ENCODE results near the gene HMCN1.
"Not testable (repeated sequence)": the region's sequence is repeated elsewhere in the genome, so short reads cannot be mapped to it uniquely, and the experiment has no call there.

HMCN1 gene

DNA sequence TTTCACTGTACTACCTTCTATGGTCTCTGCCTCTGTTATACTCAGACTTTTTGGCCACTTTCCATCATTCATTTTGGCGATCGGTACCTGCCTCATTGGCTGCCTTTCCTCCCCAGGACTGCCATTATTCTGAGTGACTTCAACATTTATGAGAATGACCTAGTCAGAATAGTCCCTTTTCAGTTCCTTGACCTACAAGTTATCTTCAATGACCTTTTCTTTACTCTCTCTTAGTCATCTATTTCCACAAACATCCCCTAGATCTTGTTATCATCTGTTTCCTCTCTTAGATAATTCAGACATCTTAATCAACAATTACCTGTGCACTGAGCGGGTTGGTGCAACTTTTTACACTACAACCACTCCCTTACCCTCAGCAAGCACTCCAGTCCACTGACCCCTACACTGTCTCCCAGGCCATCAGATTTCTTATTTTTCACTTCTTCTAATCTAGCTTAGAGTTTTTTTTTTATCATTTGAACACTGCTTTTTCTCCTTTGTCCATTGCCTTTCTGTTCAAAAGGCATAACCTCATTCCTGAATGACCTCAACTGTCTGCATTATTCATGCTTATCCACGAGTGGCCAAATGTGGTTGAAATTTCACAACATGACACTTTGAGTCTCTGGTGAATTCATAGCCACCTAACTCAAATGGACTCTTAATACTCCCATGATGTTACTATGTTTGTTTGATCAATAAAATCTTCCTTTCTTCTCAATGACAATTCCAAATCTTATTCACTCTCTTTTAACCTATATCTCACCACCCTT lies 112.7 kb downstream of the HMCN1 start:
- no peak for DNase-seq (ENCODE audit: low read depth in 1 of 2, low spot score in 1 of 2)

DNA sequence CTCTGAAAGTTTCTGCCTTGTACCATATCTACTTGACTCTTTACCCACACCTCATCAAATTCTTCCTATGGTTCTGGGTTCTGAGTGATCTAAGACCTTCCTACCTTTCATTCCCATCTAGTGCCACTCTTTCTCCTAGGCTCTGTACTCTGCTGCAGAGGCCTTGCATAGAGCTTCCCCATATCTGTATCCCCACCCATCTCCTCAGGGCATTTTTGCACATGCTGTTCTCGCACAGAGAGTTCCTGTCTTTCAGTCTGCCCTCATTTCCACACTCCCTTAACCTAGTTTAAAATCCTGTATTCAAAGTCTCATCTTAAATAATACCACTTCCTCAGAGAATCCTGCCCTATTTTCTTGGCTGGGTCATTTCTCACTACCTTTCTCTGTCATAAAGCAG lies 114.8 kb downstream of the HMCN1 start:
- no peak for DNase-seq (ENCODE audit: low read depth in 1 of 2, low spot score in 1 of 2)

- DNase-seq (ENCODE audit: low read depth in 1 of 2, low spot score in 1 of 2) = no peak
Measured at GRCh38 chr1:185850366-185850765, 116.2 kb downstream of the HMCN1 start.

DNA sequence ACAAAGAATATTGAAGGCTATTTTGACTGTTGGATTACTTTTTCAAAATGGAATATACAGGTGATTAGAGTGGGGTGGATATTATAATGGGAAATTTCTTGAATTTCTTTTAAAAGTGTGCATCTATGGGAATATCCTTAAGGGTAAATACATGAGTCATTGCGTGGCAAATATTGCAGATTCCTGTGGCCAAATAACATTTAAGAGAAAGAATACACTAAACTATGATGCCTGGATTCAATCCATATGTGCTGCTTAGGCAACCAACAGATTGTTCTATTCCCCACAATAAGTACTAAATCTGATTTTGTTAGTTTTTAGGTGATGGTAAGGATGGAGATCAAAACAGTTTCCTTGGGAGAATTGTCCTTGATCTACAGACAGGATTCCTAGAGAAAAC lies 119.5 kb downstream of the HMCN1 start:
- DNase-seq (ENCODE audit: low read depth in 1 of 2, low spot score in 1 of 2) = no peak

DNA sequence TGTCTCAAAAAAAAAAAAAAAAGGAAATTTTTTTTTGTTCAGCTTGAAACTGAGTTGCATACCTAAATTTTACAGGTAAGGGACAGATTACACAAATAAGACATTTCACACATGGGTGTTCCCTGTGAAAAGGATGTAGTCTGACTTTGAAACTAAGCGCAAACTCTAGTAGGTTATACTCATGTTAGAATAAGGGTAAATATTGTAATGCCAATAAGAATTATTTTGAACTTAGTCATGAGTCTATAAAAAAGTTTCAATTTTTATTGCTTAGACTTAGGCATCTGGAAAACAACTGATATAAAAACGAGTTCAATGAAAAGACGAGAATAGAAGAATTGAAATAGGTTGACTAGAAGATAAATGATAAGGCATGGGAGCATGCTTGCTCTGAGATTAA lies 122.3 kb downstream of the HMCN1 start:
- DNase-seq (ENCODE audit: low read depth in 1 of 2, low spot score in 1 of 2) = no peak

DNA sequence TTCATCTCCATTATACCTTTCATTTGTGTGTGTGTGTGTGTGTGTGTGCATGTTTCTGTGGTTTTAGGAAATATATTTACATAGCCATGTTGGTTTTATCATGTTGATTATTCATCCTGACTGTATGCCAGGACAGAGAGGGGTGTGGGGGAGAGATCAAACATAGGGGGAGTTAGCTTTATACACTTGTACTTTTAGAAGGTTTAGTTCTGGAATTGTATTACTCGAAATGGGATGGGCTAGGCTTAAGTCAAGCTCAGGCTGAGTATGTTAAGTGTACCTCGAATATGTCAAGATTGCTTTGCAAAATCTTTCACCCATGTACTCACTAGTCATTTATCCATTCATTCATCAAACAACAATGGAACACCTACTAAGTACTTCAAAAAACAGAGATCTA lies 123.3 kb downstream of the HMCN1 start:
- no peak for DNase-seq (ENCODE audit: low read depth in 1 of 2, low spot score in 1 of 2)

DNA sequence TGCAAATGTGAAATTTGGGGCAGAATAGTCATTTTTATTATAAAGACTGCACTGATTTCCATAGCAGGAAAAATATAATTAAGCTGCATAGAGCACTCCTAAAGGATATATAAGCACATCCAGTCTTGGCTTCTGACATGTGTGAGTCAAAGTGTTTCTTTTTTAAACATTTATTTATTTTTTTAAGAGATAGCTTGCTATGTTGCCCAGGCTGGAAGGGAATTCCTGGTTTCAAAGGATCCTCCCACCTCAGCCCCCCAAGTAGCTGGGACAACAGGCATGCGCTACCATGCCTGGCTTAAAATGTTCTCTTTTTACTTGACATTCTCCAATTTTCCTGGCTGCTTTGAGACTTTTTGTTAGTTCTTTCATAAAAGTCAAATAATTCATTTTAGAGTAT lies 126.1 kb downstream of the HMCN1 start:
- DNase-seq (ENCODE audit: low read depth in 1 of 2, low spot score in 1 of 2) = no peak

- no peak for DNase-seq (ENCODE audit: low read depth in 1 of 2, low spot score in 1 of 2)
Measured at GRCh38 chr1:185860859-185861258, 126.7 kb downstream of the HMCN1 start.

- DNase-seq (ENCODE audit: low read depth in 1 of 2, low spot score in 1 of 2) = no peak
Measured at GRCh38 chr1:185861630-185862029, 127.4 kb downstream of the HMCN1 start.

- DNase-seq (ENCODE audit: low read depth in 1 of 2, low spot score in 1 of 2) = no peak
Measured at GRCh38 chr1:185862235-185862634, 128.0 kb downstream of the HMCN1 start.

DNA sequence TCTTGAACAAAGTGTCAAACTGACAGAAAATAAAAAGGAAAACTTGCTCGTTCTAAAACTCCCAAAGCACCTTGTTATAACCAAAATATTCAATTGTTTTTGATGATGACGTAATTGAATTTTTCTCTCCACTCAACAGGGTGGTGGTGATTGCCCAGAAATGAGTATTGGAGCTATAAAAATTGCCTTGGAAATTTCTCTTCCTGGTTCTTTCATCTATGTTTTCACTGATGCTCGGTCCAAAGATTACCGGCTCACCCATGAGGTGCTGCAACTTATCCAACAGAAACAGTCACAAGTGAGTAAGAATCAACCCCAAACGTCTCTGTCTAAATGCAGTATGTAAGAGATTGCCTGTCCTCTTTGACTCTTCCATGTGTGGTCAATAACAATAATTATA lies 130.1 kb downstream of the HMCN1 start:
- no peak for DNase-seq (ENCODE audit: low read depth in 1 of 2, low spot score in 1 of 2)

GRCh38 chr1:185864889-185865517 lies 130.8 kb downstream of the HMCN1 start:
- no peak for DNase-seq (ENCODE audit: low read depth in 1 of 2, low spot score in 1 of 2)

GRCh38 chr1:185869590-185869989 lies 135.4 kb downstream of the HMCN1 start:
- no peak for DNase-seq (ENCODE audit: low read depth in 1 of 2, low spot score in 1 of 2)

DNA sequence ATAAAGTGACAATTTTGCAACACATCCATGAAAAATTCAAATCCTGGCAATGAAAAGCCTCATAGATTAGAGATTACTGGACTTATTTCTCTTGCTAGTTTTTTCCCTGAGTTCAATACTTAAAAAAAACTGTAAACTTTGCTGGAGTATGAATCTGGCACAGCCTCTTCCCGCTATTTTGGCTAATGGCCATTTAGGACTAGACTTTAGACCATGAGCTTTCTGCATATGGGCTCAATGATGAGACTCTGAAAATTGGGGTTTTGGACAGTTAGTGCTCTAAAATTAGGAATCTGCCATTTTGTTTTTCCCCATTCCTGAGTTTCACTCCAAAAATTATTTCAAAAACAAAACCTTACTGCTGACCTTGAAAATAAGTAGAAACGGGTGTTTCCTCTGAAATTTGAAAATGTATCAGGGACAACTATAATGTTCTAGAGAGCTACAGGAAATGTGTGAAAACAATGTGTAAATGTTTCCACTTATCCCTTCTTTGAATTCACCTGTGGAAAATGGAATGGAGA lies 137.5 kb downstream of the HMCN1 start:
- DNase-seq (ENCODE audit: low read depth in 1 of 2, low spot score in 1 of 2) = no peak

DNA sequence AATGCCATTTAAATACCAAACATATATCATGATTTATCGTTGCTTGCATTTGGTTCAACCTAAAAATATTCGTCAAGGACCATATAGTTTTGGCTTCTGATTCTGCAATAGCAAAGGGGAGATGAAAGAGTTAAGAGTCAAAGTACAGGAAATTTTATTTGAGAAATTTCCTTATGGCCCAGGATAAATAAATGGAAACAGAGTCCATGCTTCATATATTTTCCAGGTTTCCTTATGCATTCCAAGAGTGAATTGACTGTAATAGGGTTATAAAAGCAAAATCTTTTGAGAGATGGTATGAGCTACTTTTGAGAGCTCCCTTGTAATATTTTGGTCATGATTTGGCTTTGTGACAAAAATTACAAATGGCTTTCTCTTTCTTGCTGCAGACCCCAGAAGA lies 140.1 kb downstream of the HMCN1 start:
- no peak for DNase-seq (ENCODE audit: low read depth in 1 of 2, low spot score in 1 of 2)

DNA sequence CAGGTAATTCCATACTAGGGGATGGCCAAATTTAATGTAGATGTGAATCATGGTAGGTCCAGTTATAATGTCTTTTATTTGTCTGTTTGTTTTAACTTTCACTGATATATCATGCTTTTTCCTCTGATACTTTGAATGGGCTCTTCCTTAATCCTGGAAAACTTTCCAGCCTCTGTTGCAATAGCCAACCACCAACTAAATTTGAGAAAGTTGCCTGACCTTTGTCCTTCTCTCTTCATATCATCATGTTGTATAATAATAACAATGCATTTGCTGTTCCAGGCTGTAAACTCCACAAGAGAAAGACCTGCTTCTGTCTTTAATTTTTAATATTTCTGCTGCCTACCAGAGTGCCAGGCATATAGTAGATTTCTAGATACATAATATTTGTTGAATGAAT lies 146.1 kb downstream of the HMCN1 start:
- DNase-seq (ENCODE audit: low read depth in 1 of 2, low spot score in 1 of 2) = no peak

- no peak for DNase-seq (ENCODE audit: low read depth in 1 of 2, low spot score in 1 of 2)
Measured at GRCh38 chr1:185880779-185881333, 146.7 kb downstream of the HMCN1 start.

DNA sequence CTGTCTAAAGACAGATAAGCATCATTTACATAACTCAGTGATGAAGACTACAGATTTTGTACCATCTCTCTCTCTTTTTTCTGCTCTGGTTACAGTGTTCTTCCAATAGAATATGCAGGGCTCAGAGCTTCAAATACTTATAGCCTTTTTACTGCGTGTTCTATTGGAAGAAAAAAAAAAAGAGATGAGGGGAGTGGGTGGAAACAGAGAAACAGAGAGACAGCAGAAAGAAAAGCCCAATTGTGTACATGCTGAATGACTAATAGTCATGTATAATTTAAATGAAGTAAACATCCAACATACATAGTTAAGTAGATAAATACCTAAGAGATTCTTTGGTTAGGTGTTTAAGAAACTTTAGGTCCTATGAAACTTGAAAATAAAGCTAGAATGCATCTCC lies 151.9 kb downstream of the HMCN1 start:
- no peak for DNase-seq (ENCODE audit: low read depth in 1 of 2, low spot score in 1 of 2)

DNA sequence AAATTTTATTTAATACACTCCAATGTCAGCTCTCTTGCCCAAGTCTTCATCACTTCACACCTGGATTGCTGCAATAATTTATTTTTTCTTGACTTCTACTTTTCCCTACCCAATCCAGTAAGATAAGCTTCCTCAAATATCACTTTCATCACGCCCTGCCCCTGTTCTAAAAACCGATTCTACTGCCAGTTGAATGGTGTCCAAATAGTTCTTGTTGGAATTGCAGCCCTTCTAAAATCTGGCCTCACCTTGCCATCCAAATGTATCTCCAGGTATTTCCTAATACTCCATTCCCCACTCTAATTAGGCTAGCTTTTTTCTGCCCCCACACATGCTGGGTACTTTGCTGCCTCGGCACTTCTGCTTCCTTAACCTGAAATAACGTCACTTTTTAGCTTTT lies 152.5 kb downstream of the HMCN1 start:
- DNase-seq (ENCODE audit: low read depth in 1 of 2, low spot score in 1 of 2) = no peak

DNA sequence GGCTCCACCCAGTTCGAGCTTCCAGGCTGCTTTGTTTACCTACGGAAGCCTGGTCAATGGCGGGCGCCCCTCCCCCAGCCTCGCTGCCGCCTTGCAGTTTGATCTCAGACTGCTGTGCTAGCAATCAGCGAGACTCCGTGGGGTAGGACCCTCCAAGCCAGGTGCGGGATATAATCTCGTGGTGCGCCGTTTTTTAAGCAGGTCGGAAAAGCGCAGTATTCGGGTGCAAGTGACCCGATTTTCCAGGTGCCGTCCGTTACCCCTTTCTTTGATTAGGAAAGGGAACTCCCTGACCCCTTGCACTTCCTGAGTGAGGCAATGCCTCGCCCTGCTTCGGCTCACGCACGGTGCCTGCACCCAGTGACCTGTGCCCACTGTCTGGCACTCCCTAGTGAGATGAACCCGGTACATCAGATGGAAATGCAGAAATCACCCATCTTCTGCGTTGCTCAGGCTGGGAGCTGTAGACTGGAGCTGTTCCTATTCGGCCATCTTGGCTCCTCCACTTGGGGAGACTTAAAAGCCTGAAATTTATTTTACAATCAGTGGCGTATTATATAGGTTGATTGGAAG lies 158.7 kb downstream of the HMCN1 start:
- DNase-seq (ENCODE audit: low read depth in 1 of 2, low spot score in 1 of 2) = not testable (repeated sequence)

GRCh38 chr1:185894791-185895190 lies 160.6 kb downstream of the HMCN1 start:
- no peak for DNase-seq (ENCODE audit: low read depth in 1 of 2, low spot score in 1 of 2)
